Thyroid gland (tissue), 4 donors: ENCODE measurements around the gene CIB2. TPM values are rescaled to one million over a fixed set of nuclear protein-coding genes. Genes with fewer than 3 reads are reported as not detected.

Experiments
- DNase-seq, 2 donors: peaks; one replicate each; pipeline ENCODE4 v3.0.0-alpha.2; 2019
- H3K27ac ChIP-seq, 3 donors: fragments of 200-600 bp; sonication (generic); 1 replicate in 2 of 3; 2 replicates in 1 of 3; pipeline ENCODE4 v1.5.1; 2016 to 2019; ENCODE audit warnings: mild to moderate bottlenecking in 1 of 3, moderate library complexity in 1 of 3
- H3K27me3 ChIP-seq: fragments of 200-600 bp; sonication (generic); one replicate; pipeline ENCODE4 v1.5.1; 2019
- H3K36me3 ChIP-seq, 2 donors: fragments of 200-600 bp; sonication (generic); one replicate each; pipeline ENCODE4 v1.5.1; 2016 to 2019
- H3K4me1 ChIP-seq, 2 donors: fragments of 200-600 bp; sonication (generic); one replicate each; pipeline ENCODE4 v1.5.1; 2017 to 2019
- H3K4me3 ChIP-seq, 3 donors: fragments of 200-600 bp; sonication (generic); replicated peaks in 1 of 3; 1 replicate in 2 of 3; 2 replicates in 1 of 3; pipeline ENCODE4 v1.5.1; 2016; ENCODE audit warnings: mild to moderate bottlenecking in 1 of 3
- H3K9me3 ChIP-seq: fragments of 200-600 bp; sonication (generic); one replicate; pipeline ENCODE4 v1.5.1; 2017
- CTCF ChIP-seq, 6 experiments: fragments of 200-600 bp in 3 of 6; fragments of 450-650 bp in 3 of 6; sonication (generic) in 3 of 6; IDR thresholded peaks; one replicate each; pipeline ENCODE4 v1.5.1; 2016 to 2019; ENCODE audit warnings: antibody characterized with exemption in 6 of 6, mild to moderate bottlenecking in 2 of 6, inconsistent platforms in 1 of 6, moderate library complexity in 1 of 6
- POLR2A ChIP-seq, 2 donors: fragments of 450-650 bp; IDR thresholded peaks; one replicate each; pipeline ENCODE4 v1.6.1; 2017; ENCODE audit warnings: antibody characterized with exemption in 2 of 2, mild to moderate bottlenecking in 2 of 2, moderate library complexity in 1 of 2
- WGBS, 2 donors: methylation state at CpG; one replicate each; pipeline ENCODE4 v1.1.5; 2017; 5-methylcytosine and 5-hydroxymethylcytosine counted together
- intact Hi-C: fragments of 100-400 bp; cut with DNase I; formaldehyde crosslinking; loops from one replicate; pipeline ENCODE4 v1.15.1; 2023
- total RNA-seq, 4 donors: library from RNA; depleted of rRNA; stranded (reverse); fragments of >200 nt; gene quantifications; one replicate each; pipeline ENCODE4 v1.2.3, GENCODE V29; 2016

CIB2 gene
- total RNA-seq, 4 donors from 2014 or later: 4.1 to 7.5 (median 4.9) TPM

- no peaks in the 10 kb centered on the region for H3K9me3 ChIP-seq
- TF ChIP-seq CTCF (IDR thresholded peaks at IDR 0.05): no peak
- no peak for TF ChIP-seq POLR2A (IDR thresholded peaks at IDR 0.05)
- no peaks in the 10 kb centered on the region for H3K27me3 ChIP-seq
- DNase-seq: no peak
- H3K4me1 ChIP-seq: no peaks in the 10 kb centered on the region
- intact Hi-C loops: no loop called here
- H3K4me3 ChIP-seq: no peak overlapping the region
- no peak overlapping the region for H3K27ac ChIP-seq
- H3K36me3 ChIP-seq: no peaks in the 10 kb centered on the region
- 88 to 96% methylated on average over 4 to 8 of the region's 8 CpGs for WGBS, 2 donors
Measured at GRCh38 chr15:78107471-78107870, 23.8 kb downstream of the CIB2 start.

GRCh38 chr15:78105476-78106241 is 25.6 kb downstream of the CIB2 start:
- Histone ChIP-seq H3K9me3 (no peaks in the 10 kb centered on the region), H3K4me1 (no peaks in the 10 kb centered on the region), H3K27me3 (no peaks in the 10 kb centered on the region), H3K4me3 (no peak overlapping the region), H3K36me3 (no peaks in the 10 kb centered on the region), H3K27ac (no peak overlapping the region)
- TF ChIP-seq POLR2A (IDR thresholded peaks at IDR 0.05): no peak
- no peak for TF ChIP-seq CTCF (IDR thresholded peaks at IDR 0.05)
- intact Hi-C loops: no loop called here
- DNase-seq: no peak
- 93 to 96% methylated on average over 14 to 15 of the region's 16 CpGs for WGBS, 2 donors

- Histone ChIP-seq H3K4me1 (no peaks in the 10 kb centered on the region), H3K9me3 (no peaks in the 10 kb centered on the region), H3K4me3 (no peak overlapping the region), H3K36me3 (no peaks in the 10 kb centered on the region), H3K27me3 (no peaks in the 10 kb centered on the region), H3K27ac (no peak overlapping the region)
- intact Hi-C loops: no loop called here
- DNase-seq: no peak
- TF ChIP-seq CTCF (IDR thresholded peaks at IDR 0.05) (no peak), POLR2A (IDR thresholded peaks at IDR 0.05) (no peak)
- 91 to 94% methylated on average over 12 of the region's 12 CpGs for WGBS, 2 donors
Measured at GRCh38 chr15:78104566-78105475, 26.4 kb downstream of the CIB2 start.

- WGBS, 2 donors: 92 to 95% methylated on average over 4 of the region's 4 CpGs
- H3K27ac ChIP-seq: no peak overlapping the region
- no peak for TF ChIP-seq POLR2A (IDR thresholded peaks at IDR 0.05)
- no peak for TF ChIP-seq CTCF (IDR thresholded peaks at IDR 0.05)
- H3K4me1 ChIP-seq: no peaks in the 10 kb centered on the region
- no peaks in the 10 kb centered on the region for H3K9me3 ChIP-seq
- no peaks in the 10 kb centered on the region for H3K27me3 ChIP-seq
- H3K4me3 ChIP-seq: no peak overlapping the region
- H3K36me3 ChIP-seq: no peaks in the 10 kb centered on the region
- no peak for DNase-seq
- intact Hi-C loops: no loop called here
Measured at GRCh38 chr15:78104119-78104479, 27.1 kb downstream of the CIB2 start.
